MM.1S (cell line): ENCODE measurements around the gene FAHD1.

ENCODE experiments used
- CTCF ChIP-seq: fragments of 300-600 bp; sonication (generic); IDR thresholded peaks from 2 replicates; pipeline ENCODE4 v1.5.1; 2016; ENCODE audit warnings: antibody characterized with exemption, low read length, mixed read lengths
- EZH2phosphoT487 ChIP-seq: fragments of 300-600 bp; sonication (generic); IDR thresholded peaks from 2 replicates; pipeline ENCODE4 v1.6.1; 2018; ENCODE audit warnings: antibody characterized with exemption, low read length

DNA sequence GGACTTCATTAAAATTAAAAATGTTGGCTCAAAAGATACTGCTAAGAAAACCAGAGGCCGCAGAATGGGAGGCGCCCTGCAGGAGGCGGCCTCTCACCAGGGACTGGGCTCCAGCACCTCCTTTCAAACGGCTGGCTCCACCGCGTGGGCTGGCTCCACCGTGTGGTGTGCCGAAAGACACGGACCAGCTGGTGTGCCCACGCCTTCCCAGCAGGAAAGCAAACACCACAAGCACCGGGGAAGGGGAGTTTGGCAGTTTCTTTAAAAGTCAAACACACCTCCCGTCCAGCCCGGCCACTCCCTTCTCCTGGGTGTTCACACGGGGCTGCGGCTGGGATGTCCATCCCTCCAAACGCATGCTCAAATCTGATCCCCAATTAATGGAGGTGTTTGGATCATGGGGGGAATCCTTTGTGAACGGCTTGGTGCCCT lies 14.3 kb upstream of the FAHD1 start:
- TF ChIP-seq CTCF (no peak), EZH2phosphoT487 (no peak)
